OCI-LY1 (cell line): ENCODE results near the gene ZNF662.

Experiments used
- EZH2 ChIP-seq: fragments of 200-600 bp; sonication (generic), shearing (Covaris generic); IDR thresholded peaks from 2 replicates; pipeline ENCODE4 v1.8.0; 2017; ENCODE audit warnings: borderline replicate concordance, mixed run types, mild to moderate bottlenecking, antibody characterized with exemption, low read length, moderate library complexity, mixed read lengths
- TF ChIP-seq, protein P1 (sequence below): fragments of 200-600 bp; sonication (generic), shearing (Covaris generic); IDR thresholded peaks from 2 replicates; pipeline ENCODE4 v1.5.1; 2017; ENCODE audit warnings: mild to moderate bottlenecking, antibody characterized with exemption, low read length, moderate library complexity, mixed read lengths

GRCh38 chr3:42876940-42877720, 28.8 kb upstream of the ZNF662 start:
- TF ChIP-seq, protein P1, sequence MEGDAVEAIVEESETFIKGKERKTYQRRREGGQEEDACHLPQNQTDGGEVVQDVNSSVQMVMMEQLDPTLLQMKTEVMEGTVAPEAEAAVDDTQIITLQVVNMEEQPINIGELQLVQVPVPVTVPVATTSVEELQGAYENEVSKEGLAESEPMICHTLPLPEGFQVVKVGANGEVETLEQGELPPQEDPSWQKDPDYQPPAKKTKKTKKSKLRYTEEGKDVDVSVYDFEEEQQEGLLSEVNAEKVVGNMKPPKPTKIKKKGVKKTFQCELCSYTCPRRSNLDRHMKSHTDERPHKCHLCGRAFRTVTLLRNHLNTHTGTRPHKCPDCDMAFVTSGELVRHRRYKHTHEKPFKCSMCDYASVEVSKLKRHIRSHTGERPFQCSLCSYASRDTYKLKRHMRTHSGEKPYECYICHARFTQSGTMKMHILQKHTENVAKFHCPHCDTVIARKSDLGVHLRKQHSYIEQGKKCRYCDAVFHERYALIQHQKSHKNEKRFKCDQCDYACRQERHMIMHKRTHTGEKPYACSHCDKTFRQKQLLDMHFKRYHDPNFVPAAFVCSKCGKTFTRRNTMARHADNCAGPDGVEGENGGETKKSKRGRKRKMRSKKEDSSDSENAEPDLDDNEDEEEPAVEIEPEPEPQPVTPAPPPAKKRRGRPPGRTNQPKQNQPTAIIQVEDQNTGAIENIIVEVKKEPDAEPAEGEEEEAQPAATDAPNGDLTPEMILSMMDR: no peak
- TF ChIP-seq EZH2: no peak
